CD4-positive, alpha-beta T cell treated with Interleukin-1 beta for 1 hour (primary cell): ENCODE results near the gene GNB2.
"Not testable (repeated sequence)": the region's sequence is repeated elsewhere in the genome, so short reads cannot be mapped to it uniquely, and the experiment has no call there.

ENCODE experiments used
- DNase-seq, 2 donors: peaks; one replicate each; pipeline ENCODE4 v3.0.0-alpha.2; 2020 to 2022

The GNB2 gene

DNA sequence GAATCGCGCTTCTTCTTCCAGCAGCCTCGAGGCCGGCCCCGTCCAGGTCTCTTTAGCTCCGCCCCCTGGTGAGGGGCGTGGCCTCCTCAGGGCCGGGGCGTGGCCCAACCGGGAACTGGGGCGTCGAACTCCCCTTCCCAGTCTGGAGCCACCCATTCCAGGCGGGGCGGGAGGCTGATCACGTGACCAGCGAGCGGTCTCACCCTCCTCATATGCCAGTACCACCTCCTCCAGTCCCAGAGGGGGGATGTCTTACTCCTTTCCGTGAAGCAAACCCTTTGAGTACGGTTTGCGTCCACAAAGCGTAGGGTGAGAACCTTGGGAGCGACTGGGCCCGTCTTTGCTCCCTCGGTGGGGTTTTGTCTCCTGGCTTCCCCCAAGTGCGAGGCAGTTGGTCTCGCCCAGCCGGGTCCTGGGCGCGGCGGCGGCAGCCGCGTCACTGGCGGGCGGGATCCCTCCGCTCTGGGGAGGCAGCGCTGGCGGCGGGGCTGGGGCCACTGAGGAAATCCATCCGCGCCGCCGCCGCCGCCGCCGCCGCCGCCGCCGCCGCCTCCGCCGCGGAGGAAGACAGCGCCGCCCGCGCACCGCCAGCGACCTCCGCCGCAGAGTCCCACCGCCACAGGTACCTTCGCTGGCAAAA lies at the start of gene GNB2:
GNB2 (plus strand) TSS at position 439 of the 640 bp plus-strand sequence. CDS start 2,526 bp downstream, outside the sequence.
- DNase-seq, result peak; percentile 98 to 99

DNA sequence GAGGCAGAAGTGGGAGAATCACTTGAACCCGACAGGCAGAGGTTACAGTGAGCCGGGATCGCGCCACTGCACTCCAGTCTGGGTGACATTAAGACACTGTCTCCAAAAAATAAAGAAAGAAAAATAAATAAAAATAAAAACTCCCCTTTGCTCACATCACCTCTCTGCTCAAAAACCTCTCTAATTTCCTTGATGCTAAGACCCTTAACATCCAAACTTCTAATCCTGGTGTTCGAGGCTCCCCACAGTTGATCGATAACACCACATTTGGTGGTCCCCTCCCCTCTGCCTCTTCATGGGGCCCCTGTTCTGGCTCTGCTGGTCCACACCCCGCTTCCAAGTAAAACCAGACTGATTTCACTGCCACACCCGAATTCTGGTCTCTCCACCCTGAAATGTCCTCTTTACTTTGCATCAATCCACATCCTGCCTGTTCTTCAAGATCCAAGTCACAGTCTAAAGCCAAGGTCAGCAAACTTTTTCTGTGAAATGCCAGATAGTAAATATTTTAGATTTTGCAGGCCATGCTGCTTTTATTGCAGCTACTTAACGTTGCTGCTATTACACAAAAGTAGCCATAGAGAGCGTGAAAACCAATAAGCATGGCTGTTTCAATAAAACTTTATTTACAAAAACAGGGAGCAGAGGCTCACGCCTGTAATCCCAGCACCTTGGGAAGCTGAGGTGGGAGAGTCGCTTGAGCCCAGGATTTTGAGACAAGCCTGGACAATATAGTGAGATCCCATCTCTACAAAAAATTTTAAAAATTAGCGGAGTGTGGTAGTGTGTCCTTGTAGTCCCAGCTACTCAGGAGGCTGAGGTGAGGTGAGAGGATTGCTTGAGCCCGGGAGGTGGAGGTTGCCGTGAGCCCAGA lies 49.4 kb upstream of the GNB2 start:
- no peak for DNase-seq

DNA sequence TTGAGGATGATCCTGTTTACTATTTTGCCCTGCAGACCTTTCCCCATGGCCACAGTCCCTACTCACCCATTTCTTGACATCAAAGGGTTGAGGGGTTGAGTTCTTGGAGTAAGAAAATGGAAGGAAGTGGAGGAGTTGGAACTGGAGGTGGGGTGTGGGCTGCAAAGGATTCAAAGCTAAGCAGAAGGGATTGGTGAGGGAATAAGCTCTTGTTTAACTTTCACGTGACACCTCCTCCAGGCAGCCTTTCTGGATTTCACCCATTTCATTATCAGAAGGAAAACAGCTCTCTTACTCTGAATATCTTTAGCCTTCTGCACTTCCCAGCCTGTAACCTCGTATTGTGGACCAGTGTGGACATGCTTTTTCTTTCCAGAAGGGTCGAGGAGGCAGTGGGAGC lies 47.5 kb upstream of the GNB2 start:
- no peak for DNase-seq

DNA sequence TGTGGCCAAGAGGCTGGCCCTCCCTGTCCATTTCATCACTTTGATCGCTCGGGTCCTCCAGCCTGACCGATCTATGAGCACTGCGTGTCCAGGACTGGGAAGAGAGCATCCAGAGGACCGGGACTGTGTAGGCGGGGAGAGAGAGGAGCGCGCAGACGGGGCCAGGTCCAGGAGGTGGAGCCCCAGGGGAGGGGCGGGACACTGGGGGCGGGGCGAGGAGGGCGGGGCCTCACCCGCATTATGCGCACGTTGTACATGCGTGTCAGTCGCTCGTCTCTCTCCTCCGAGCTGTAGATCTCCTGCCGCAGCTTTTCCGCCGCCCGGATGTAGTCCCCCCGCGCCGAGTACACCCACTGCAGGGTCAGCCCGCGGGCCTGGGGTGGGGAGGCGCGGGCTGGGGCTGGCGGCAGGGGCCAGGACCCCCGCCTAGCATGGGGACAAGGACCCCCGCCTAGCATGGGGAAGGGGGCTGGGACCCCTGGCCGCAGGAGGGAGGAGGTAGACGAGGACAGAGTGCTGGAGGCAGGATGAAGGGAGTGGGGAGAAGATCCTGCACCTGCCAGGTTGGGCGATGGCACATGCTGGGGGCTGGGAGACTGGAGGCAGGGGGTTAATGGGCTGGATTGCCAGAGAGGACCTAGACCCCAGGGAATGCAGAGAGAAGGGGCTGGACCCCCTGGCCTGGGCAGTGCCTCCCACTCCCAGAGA lies 46.9 kb upstream of the GNB2 start:
- peak; percentile 92 for DNase-seq

DNA sequence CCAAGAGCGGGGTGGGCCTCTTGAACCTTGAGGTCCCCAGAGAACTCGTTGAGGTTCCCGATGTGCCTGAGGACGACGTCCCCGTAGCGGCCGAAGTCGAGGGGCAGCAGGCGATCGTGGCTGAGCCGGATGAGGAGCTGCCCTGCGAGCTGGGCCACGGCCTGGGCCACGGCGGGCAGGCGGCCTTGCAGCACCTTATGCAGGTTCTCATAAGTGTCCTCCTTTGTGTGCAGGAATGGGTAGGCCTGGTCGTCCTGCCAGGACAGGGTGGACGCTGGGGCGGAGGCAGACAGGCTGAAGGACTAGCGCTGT lies 46.3 kb upstream of the GNB2 start:
- DNase-seq, result no peak

DNA sequence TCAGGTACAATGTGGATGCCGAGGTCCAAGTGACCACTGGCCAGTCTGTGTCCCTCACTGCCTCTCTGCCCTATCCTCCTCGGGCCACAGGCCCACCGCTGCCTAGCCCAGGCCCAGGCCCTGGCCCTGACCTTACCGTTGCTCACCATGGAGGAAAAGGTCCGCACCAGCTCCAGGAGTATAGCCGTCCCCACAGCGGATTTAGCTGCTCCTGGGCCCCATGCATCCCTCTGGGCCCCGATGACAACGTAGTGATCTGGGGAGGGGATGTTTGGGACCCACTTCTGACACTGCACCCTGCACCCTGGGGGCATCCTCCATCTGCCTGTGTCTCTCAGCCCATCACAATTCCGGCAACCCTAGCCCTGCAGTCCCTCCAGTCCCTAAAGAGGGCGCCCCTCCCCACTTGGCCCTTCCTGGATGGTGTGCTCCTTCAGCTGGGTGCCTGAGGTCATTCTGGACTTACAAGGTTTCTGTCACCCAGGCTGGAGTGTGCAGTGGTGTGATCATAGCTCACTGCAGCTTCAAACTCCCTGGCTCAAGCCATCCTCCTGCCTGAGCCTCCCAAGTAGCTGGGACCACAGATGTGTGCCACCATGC lies 44.3 kb upstream of the GNB2 start:
- peak in 1 of 2 donors; percentile 16 for DNase-seq

DNA sequence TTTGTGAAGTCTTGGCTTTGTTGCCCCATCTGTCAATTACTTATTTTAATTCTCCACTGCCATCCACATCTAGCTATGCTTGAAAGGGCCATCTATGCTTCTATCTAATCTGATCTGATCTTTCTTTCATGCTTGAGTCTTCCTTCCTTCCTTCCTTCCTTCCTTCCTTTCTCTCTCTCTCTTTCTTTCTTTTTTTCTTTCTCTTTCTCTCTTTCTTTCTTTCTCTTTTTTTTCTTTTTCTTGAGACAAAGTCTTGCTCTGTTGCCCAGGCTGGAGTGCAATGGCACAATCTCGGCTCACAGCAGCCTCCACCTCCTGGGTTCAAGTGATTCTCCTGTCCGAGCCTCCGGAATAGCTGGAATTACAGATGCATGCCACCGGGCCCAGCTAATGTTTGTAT lies 43.5 kb upstream of the GNB2 start:
- no peak for DNase-seq

DNA sequence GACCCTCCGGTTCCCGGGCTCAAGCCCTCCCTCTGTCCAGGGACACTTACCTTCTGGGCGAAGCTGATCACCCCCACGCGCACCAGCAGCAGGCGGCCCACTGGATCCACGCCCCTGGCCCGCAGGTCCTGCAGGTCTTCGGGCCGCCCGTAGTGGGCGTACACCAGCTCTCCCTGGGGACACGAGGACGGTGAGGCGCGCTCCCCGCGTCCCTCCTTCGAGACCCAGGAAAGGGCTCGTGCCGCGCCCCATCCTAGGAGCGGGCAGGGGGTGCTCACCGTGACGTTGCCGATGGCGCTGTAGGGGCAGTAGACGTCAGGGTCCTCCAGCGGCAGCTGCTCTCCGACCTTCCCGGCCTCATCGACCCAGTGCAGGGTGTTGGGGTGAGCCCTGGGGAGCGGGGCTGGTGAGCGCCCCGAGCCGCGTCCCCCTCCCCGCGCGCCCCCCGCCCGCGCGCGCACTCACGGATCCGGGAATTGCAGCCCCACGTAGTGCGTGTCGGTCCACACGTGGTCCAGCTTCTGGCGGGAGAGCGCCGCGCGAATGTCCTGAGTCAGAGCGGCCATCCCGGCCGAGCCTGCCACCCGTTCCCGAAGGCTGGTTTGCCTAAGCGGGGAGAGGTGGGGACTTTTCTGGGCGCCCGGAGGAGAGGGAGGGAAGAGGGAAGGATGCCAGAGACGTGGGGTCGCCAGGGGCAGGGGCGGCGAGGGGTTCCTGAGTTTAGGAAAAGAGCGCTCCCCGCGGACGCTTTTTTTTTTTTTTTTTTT lies 40.4 kb upstream of the GNB2 start:
- peak; percentile 59 to 67 for DNase-seq

DNA sequence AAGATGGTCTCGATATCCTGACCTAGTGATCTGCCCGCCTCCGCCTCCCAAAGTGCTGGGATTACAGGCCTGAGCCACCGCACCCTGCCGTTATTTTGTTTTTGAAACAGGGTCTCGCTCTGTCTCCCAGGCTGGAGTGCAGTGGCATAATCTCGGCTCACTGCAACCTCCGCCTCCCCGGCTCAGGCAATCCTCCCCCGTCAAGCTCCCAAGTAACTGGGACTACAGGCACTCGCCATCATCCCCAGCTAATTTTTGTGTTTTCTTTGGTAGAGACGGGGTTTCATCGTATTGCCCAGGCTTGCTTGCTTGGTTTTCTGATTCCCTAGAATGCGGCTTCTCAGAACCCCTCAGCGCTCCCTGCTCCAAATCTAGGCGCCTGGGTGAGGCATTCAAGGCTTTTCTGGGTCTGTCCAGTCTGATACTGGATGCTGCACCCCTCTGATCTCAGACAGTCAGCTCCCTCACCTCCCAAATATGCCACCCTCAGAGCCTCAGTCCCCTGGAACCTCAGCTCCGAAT lies 33.5 kb upstream of the GNB2 start:
- DNase-seq, result no peak

DNA sequence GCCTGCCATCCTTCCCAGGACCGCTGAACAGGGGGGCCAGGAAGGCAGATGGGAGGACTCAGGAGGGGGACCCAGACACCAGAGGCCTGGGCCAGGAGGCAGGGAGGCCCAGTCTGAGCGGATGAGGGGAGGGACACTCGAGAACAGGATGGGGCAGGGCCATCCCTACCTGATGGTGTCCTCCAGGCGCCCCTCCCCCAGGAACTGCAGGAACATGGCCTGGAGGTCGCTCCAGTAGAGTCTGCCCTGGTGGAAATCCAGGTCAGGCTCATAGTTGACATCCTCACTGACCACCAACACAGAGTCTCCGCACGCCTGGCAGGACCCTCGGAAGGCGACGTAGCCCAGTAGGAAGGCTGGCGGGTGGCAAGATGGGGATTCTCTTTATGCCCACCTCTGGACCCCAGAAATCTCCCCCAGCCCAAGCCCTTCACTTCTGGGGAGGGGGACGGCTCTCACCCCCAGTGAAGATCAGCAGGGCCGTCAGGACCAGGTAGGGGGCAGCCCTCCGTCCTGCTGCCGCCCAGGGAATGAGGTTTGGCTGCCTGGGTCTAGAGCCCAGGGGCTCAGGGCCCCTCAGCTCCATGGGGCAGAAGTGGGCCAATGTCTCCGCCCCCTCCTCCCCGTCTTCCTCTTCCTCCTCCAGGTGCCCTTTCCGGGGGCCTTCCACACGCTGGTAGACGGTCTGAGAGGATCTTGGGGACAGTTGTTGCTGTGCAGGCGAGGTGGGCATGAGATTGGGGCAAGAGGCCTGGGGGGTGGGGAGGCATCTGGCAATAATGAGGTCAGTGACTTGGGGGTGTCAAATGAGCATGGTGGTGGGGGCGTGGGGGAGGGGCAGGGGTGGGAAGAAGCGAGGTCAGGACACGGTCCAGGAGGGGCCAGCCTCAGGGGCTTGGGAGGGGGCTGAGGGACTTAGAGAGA lies 32.8 kb upstream of the GNB2 start:
- DNase-seq, result no peak

DNA sequence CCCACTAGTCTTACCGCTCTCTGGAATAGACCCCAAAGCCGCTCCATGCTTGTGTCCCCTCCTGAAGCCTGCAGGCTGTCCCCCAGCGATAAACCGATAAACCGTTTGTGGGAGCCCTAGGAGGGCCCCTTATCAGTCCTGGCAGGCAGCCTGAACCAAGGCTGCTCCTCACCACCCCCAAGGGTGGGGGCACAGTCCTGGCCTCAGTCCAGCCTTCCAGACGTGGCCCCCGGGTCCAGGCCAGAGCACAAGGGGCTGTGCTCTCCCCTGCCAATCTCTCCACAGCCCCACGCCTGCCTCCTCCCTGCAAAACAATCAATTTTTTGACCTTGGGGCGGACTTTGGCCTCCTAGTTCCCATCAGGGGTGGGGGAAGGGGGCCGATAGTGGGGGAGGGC lies 32.1 kb upstream of the GNB2 start, which contains the start of gene TFR2:
TFR2 (minus strand) TSS at position 90 of the 397 bp plus-strand sequence; CDS start at position 47, 43 bp downstream.
- no peak for DNase-seq

DNA sequence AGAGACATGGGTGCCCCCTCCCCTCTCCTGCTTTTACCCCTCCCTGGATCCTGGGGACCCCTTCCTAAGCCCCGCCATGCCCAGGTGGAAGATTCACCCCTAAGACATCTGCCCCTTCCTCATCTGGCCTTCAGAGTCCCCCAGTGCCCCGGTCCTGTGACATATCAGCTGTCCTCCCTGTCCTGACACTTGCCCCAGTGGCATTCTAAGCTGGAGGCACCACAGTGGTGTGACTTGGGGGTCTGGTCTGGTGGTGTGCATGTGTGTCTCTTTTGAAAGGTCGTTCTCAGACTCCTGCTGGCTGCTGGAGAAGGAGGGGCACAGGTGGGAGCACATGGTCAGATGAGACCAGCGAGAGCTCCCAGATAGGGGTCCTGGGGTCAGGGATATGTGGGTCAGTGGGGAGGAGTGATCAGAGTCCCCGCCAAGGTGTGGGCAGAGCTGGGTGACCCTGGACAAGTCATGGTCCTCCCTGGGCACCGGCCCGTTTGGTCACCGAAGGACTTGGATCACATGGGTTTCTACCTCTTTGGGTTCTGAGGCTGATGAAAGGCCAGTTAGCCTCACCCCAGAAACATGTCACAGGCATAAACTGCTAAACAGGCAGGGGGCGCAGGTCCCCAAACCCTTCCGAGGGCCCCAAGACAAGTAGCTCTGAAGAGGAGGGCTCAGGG lies 31.5 kb upstream of the GNB2 start:
- DNase-seq, result no peak

DNA sequence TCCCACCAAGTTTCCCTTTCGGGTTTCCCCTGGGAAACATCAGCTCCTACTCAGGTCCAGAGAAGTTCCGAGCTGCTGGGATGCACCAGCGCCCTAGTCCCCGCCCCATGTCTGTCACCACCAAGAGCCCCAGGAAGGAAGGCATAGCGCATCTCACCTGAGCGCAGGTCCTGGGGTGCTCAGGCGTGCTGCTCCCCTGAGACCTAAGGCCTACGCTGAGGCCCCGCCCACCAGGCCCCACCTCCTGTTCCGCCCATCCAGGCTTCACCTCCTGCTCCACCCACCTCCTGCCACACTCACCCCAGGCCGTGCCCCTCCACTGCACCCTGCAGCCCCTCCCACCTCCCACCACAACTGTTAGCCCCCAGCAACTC lies 31.0 kb upstream of the GNB2 start:
- DNase-seq, result peak; percentile 27 to 59

DNA sequence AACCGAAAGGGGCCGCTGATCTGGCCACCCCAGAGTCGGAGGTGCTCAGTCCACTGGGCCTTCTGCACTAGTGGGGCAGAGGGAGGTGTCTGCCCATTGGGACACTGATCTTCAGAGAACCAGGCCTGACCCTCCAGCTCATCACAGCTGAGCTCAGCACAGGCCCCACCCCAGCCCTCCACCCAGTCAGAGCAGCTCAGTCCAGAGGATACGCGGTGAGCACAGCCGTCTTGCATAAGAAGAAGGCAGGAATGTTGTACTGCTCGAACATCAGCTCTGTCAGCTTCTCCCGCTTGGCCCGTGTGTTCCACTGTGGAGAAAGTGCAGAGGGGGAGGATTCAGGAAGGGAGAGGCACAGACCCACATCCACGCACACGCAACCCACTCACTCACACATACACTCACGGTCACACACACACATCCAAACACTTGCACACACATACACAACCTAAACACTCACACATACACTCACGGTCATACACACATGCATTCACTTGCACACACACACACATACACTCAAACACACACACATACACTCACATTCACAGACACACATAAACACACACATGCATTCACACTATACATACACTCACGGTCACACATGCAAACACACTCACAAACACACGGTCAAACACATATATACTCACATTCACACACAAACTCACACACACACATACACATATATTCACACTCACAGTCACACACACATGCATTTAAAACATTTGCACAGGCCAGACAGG lies 23.5 kb upstream of the GNB2 start:
- DNase-seq, result no peak

DNA sequence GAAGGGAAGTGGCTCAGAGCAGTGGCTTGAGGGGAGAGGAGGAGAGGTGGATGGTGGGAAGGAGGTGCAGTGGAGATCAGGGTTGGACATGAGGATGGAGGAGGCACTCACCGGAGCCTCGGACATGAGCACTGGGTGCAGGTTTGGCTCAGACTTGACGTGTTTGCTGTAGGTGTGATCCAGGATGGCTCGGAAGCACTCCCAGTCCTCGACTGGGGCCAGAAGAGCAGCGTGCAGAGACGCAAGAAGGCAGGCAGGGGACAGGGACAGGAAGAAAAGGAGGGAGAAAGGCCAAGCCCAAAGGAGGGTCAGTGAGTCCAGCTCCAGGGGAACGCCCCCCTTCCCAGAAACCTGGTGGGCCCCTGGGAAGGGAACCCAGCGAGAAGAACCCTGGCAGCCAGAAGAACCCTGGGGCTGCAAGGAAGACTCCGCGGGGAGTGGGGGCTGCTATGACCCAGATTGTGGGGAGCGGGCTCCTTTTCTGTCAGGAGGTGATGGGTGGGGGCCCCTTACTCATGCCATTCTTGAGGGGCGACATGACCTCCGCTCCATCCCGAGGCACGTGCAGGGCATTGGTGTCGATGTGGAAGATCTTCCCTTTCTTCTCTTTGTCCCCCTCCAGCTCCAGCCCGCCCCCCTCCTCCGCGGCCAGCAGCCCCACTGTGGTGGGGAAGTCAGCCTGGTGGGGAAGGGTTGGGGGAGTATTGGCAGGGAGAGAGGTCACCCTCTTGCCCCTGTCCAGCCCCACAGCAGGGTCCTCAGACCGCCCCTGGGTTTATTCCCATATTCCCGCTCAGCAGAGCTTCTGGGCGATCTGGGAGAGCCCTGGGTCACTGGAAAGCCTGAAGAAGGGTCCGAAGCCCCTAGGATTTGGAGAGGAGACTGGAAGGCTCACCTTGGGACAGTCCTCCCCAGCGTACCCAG lies 18.4 kb upstream of the GNB2 start:
- DNase-seq, result no peak

DNA sequence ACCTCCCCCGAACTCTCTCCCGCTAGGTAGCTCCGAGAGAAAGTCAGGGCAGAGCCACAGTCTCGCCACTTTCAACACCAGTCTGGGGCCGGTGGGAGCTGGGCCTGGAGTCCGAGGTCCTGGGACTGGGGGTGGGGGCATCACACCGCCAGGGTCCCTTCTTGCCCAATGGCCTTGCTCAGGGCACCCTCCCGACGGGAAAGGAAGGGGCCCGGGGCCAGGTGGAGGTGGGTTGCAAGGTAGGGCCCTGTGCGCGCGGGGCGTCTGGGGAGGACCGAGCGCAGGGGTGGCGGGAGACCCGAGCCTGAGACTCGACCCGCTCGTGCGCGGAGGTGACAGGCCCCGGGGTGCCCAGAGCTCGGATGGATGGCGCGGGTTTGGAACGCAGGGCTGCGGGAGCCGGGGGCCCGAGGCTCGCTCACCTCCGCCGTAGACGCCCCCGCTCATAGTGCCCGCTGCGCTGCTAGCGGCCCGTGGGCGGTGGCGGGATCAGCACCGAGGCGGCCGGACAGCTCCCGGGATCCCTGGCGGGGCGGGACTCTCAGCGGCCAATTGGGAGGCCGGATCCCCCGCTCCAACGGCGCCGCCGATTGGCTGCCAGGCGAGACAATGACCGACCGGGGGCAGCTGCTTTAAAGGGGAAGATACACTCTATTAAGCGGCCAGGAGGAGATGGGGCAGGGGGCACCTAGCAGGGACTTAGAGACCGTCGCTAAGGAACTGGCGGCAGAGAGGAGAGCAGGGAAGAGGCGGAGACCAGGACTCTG lies 17.4 kb upstream of the GNB2 start, which contains the start of gene ACTL6B:
ACTL6B (minus strand) TSS at position 541 of the 767 bp plus-strand sequence; CDS start at position 447, 94 bp downstream.
- peak; percentile 53 to 59 for DNase-seq

DNA sequence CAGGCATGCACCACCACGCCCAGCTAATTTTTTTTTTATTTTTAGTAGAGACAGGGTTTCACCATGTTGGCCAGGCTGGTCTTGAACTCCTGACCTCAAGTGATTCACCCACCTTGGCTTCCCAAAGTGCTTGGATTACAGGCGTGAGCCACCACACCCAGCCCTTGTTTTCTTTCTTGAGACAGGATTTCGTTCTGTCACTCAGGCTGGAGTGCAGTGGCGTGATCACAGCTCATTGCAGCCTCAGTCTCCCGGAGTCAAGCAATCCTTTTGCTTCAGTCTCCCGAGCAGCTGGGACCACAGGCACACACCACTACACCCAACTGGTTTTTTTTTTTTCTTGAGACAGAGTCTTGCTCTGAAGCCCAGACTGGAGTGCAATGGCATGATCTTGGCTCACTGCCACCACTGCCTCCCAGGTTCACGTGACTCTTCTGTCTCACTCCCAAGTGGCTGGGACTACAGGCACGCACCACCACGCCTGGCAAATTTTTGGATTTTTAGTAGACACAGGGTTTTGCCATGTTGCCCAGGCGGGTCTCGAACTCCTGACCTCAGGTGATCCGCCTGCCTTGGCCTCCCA lies 11.3 kb upstream of the GNB2 start:
- DNase-seq, result not testable (repeated sequence)
